GOT3 (cell line): ENCODE measurements around the gene CABLES2.

Source experiments
- DNase-seq: peaks from one replicate; lab custom pipeline; 2025; ENCODE audit warnings: mixed read lengths; lab: John Stamatoyannopoulos, UW

CABLES2 gene

GRCh38 chr20:62404112-62404665, 2.9 kb downstream of the CABLES2 start:
- DNase-seq: no peak

GRCh38 chr20:62403331-62403730, 3.8 kb downstream of the CABLES2 start:
- DNase-seq: no peak

GRCh38 chr20:62402456-62403150, 4.5 kb downstream of the CABLES2 start:
- DNase-seq: no peak

- no peak for DNase-seq
Observed at GRCh38 chr20:62401331-62401779, 5.7 kb downstream of the CABLES2 start.

- no peak for DNase-seq
Observed at GRCh38 chr20:62400541-62400940, 6.5 kb downstream of the CABLES2 start.

- no peak for DNase-seq
Observed at GRCh38 chr20:62400021-62400420, 7.1 kb downstream of the CABLES2 start.

- no peak for DNase-seq
Observed at GRCh38 chr20:62398120-62398821, 8.8 kb downstream of the CABLES2 start.

- DNase-seq: no peak
Observed at GRCh38 chr20:62396367-62397239, 10.5 kb downstream of the CABLES2 start.

- no peak for DNase-seq
Observed at GRCh38 chr20:62395311-62396242, 11.5 kb downstream of the CABLES2 start.

GRCh38 chr20:62394248-62395245, 12.5 kb downstream of the CABLES2 start:
- DNase-seq: no peak

GRCh38 chr20:62393830-62394229, 13.3 kb downstream of the CABLES2 start:
- DNase-seq: no peak

- DNase-seq: no peak
Observed at GRCh38 chr20:62393335-62393665, 13.8 kb downstream of the CABLES2 start.

- no peak for DNase-seq
Observed at GRCh38 chr20:62392621-62393334, 14.3 kb downstream of the CABLES2 start.

- DNase-seq: no peak
Observed at GRCh38 chr20:62392077-62392418, 15.0 kb downstream of the CABLES2 start.

- DNase-seq: no peak
Observed at GRCh38 chr20:62391165-62392076, 15.7 kb downstream of the CABLES2 start.

GRCh38 chr20:62390317-62391164, 16.5 kb downstream of the CABLES2 start:
- no peak for DNase-seq

- DNase-seq: no peak
Observed at GRCh38 chr20:62389601-62390087, 17.4 kb downstream of the CABLES2 start.
